GM18505 (cell line): ENCODE measurements around the gene PLAGL2.

Experiments
- ATAC-seq: cut with Tn5 transposase; IDR thresholded peaks from one replicate; pipeline ENCODE4 v1.9.1; 2021; ENCODE audit not compliant: unreplicated experiment
- POLR2A ChIP-seq: IDR thresholded peaks from 4 replicates; pipeline ENCODE4 v1.6.1; 2011; ENCODE audit warnings: borderline replicate concordance; ENCODE audit not compliant: insufficient read depth, insufficient read length; ENCODE audit errors: extremely low read depth

Gene PLAGL2

DNA sequence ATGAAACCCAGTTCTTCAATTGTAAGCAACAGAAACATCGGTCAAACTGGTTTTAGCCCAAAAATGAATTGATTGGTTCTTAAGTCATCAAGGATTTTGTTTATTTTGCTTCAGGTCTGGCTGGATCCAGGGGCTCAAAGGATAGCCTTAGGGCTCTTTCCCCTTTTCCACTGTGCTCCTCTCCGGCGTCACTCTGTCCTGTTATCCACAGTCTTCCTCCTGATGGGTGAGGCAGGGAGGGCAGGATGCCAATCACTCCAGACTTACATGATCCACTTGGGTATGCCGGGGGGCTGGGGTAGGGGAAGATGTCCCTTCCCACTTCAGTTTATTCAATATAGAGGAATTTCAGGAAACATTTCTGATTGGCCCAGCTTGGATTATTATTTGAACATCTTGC is 40.0 kb downstream of the PLAGL2 start:
- TF ChIP-seq POLR2A = no peak
- no peak for ATAC-seq

DNA sequence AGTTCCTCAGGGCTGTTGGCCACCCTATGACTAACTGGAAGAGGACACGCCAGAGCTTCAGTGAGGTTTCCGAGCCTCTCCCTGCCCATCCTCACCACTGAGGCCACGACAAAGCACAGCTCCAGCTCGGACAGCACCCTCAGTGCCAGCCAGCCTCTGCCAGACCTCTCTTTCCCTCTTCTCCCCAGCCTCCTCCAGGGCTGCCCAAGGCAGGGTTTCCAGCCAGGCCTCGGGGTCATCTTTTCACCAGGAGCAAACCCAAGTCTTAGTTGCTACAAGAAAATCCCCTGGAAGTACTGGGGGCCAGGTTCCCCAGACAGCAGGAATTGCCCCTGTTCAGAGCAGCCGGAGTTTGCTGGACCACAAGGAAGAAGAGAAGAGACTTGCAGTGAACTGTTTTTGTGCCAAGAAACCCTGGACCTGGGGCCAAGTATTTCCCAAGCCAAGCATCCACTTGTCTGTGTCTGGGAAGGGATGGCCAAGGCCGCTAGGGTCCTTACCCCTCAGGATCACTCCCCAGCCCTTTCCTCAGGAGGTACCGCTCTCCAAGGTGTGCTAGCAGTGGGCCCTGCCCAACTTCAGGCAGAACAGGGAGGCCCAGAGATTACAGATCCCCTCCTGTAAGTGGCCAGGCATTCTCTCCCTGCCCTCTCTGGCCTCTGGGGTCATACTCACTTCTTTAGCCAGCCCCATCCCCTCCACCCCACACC is 41.6 kb downstream of the PLAGL2 start:
- no peak for TF ChIP-seq POLR2A
- no peak for ATAC-seq

DNA sequence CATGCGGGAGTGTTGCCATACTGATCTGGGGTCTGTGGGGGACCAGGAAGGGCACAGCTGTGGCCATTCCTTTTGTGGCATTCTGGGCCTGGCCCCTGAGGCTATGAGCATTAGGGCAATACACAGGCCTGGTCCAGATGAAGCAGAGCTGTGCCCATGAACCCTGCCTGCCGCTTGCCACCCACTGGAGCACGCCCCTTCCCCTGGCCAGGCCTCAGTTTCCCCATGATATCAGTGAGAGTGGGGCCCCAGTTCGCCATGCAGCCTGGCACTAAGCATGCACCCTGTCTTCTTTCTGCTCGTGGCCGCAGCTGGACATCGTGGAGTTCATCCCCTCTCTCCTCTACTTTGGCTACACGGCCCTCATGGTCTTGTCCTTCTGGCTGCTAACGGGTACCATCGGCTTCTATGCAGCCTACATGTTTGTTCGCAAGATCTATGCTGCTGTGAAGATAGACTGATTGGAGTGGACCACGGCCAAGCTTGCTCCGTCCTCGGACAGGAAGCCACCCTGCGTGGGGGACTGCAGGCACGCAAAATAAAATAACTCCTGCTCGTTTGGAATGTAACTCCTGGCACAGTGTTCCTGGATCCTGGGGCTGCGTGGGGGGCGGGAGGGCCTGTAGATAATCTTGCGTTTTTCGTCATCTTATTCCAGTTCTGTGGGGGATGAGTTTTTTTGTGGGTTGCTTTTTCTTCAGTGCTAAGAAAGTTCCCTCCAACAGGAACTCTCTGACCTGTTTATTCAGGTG is 42.4 kb downstream of the PLAGL2 start:
- no peak for TF ChIP-seq POLR2A
- no peak for ATAC-seq

GRCh38 chr20:32163951-32164350 is 43.6 kb downstream of the PLAGL2 start:
- no peak for TF ChIP-seq POLR2A
- ATAC-seq = no peak

DNA sequence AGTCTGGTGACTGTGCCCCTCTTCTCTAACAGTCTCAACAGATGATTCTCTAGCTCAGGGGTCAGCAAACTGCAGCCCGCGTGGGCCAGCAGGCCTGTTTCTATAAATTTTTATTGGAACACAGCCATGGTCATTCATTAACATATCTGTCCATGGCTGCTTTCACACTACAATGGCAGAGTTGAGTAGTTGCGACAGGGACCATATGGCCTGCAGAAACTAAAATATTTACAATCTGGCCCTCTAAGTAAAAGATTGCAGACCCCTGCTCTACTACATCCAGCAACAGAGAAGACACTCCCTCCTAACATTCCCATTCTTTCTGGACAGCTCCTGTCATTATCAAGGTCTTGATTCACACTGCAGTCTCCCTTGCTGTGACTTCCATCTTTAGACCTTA is 45.2 kb downstream of the PLAGL2 start:
- no peak for ATAC-seq
- no peak for TF ChIP-seq POLR2A

DNA sequence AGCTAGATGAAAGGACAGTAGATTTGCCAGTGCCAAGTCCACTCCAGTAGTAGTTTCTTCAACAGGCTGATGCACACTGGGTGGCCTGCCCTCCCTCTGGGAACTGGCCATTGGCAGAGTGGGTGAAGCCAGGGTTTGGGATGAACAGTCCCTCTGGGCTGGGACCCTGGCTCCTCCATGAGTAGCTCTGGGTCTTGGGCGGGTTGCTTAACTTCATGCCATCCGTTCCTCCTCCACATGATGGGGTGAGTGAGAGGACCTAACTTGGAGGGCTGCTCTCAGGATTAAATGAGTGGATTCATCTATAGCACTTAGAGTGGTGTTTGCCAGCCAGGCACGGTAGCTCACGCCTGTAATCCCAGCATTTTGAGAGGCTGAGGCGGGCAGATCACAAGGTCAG is 47.2 kb downstream of the PLAGL2 start:
- no peak for TF ChIP-seq POLR2A
- ATAC-seq = no peak

GRCh38 chr20:32159766-32160221 is 47.7 kb downstream of the PLAGL2 start:
- ATAC-seq = no peak
- TF ChIP-seq POLR2A = no peak

DNA sequence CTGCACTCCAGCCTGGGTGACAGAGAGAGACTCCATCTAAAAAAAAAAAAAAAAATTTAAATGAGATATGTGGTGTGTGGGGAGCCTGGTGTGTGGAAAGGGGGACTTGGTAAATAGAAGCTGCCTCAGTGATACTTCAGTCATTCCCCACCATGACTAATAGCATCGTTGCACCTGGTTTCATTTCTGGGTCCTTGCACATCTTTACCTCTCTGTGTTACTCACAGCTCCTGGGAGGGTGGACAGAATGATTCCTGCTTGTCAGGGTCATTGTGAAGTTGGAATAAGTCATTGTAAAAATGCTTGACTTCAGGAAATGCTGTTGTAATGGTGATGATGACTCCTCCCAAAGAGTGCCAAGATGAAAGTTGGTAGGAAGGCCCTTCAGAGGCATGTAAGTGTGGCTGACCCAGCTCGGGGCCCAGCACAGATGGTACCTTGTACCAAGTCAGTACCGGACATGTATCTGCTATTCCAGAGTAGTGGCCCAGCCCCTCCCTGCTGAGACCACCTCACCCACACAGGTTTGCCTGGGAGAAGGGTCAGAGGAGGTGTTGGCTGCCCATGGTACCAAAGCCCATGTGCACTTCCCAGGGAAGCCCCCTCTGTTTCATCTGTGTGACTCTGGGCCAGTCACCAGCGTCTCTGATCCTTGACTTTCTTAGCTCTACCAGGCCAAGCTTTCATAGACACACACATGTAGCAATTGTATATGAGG is 48.4 kb downstream of the PLAGL2 start:
- no peak for ATAC-seq
- no peak for TF ChIP-seq POLR2A

- no peak for ATAC-seq
- TF ChIP-seq POLR2A = no peak
Measured at GRCh38 chr20:32158351-32158750, 49.2 kb downstream of the PLAGL2 start.

DNA sequence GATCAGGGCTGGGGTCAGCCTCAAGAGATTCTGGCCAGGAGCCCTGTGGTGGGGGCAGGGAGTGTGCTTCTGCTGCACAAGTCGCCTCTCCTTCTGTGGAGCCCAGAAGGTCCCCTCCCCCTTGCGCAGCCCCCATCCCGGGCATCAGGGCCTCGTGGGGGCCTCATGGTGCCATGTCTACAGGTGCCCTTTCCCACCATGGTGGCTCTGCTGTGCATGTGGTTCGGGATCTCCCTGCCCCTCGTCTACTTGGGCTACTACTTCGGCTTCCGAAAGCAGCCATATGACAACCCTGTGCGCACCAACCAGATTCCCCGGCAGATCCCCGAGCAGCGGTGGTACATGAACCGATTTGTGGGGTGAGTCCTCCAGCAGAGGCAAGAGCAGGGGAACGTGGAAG is 49.9 kb downstream of the PLAGL2 start:
- no peak for TF ChIP-seq POLR2A
- no peak for ATAC-seq

DNA sequence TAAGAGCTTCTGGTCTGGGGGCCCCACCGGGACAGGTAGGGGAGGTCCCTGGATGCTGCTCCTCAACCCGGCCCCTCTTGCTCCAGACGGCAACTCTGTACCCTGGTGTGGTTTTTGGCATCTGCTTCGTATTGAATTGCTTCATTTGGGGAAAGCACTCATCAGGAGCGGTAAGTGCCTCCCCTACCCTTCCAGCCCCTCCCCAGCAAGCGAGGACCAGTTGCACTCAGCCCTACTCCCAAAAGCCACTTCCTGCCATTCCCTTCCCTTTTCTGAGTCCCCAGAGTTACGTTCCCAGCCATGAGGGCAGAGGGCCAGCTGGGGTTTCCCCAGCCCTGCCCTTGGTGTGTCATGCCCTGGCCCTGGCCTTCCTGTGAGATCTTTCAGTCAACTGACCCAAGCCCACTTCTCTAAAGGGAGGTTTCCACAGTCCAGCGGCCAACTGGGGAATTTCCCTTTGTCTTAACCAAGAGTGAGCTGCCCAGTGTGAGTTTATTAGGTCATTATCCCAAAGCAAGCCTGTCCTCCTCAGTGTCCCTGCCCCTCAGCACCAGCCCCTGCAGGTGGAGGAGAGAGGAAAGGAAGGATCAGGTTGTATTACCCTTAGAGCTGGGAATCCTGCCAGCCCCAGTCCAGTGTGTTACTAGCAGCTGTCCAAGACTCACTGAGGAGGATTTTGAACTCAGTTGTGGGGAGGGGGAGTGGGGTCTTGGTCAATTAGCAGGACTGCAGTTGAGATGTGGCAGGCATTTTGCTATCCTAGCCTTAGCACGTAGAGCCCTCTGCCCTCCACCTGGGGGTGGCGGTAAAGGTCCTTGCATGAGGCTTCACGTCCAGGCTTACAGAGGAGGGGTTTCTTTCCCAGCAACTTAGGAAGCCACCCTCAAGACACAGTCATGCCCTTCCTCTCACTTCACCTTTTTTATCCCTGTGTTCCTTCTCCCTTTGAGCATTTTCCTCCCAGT is 52.2 kb downstream of the PLAGL2 start:
- no peak for TF ChIP-seq POLR2A

GRCh38 chr20:32153771-32154170 is 53.8 kb downstream of the PLAGL2 start:
- no peak for ATAC-seq
- no peak for TF ChIP-seq POLR2A

More for the DNA sequence above, 52.2 kb downstream of the PLAGL2 start:
- no peak for ATAC-seq
